Panc1 (cell line): Measurements from ENCODE around the gene GOLGA6L7.
"Not testable (repeated sequence)": the region's sequence is repeated elsewhere in the genome, so short reads cannot be mapped to it uniquely, and the experiment has no call there.

Experiments
- CTCF ChIP-seq: fragments of 450-650 bp; IDR thresholded peaks from 2 replicates; pipeline ENCODE4 v1.5.1; 2017; ENCODE audit warnings: mild to moderate bottlenecking
- POLR2AphosphoS5 ChIP-seq: IDR thresholded peaks from 2 replicates; pipeline ENCODE4 v1.6.1; 2012; ENCODE audit warnings: mild to moderate bottlenecking, low read depth, low read length, moderate library complexity
- REST ChIP-seq, 2 experiments: IDR thresholded peaks; 2 replicates each; pipeline ENCODE4 v1.6.1; 2011 to 2012; ENCODE audit warnings: low read depth in 2 of 2, control low read depth in 1 of 2, low read length in 1 of 2, mild to moderate bottlenecking in 1 of 2, moderate library complexity in 1 of 2; ENCODE audit not compliant: insufficient read depth in 1 of 2
- SIN3A ChIP-seq: IDR thresholded peaks from 2 replicates; pipeline ENCODE4 v1.6.1; 2012; ENCODE audit warnings: low read depth, mild to moderate bottlenecking, low read length, moderate library complexity, borderline replicate concordance; ENCODE audit not compliant: insufficient read depth
- TCF7L2 ChIP-seq: IDR thresholded peaks from 2 replicates; pipeline ENCODE4 v1.6.1; 2011; ENCODE audit warnings: mild to moderate bottlenecking, low read depth, low read length, inconsistent platforms

GRCh38 chr15:28811852-28812550 is 36.4 kb downstream of the GOLGA6L7 start:
- not testable (repeated sequence) for TF ChIP-seq CTCF; SIN3A; REST (IDR thresholded peaks at IDR 0.05; ENCODE audit: insufficient read depth in 1 of 2, low read depth in 2 of 2, low read length in 1 of 2); POLR2AphosphoS5; TCF7L2
